Stimulated activated CD8-positive, alpha-beta memory T cell treated with anti-CD3 and anti-CD28 coated beads, Interleukin-2, amount 100 ng/mL, for 48 hours (primary cell): Measurements from ENCODE around the gene AKR1C2.
"Not testable (repeated sequence)": the region's sequence is repeated elsewhere in the genome, so short reads cannot be mapped to it uniquely, and the experiment has no call there.

Experiments
- DNase-seq, 2 donors: peaks; one replicate each; pipeline ENCODE4 v3.0.0-alpha.2; 2020; ENCODE audit warnings: low read depth in 2 of 2

AKR1C2 gene

GRCh38 chr10:4990217-4990616 lies 13.4 kb downstream of the AKR1C2 start:
- DNase-seq, result no peak

GRCh38 chr10:4988000-4988641 lies 15.5 kb downstream of the AKR1C2 start:
- not testable (repeated sequence) for DNase-seq

- DNase-seq, result no peak
Observed at GRCh38 chr10:4984971-4985594, 18.6 kb downstream of the AKR1C2 start.

- no peak for DNase-seq
Observed at GRCh38 chr10:4984223-4984622, 19.4 kb downstream of the AKR1C2 start.

- DNase-seq, result no peak
Observed at GRCh38 chr10:4983615-4984216, 19.9 kb downstream of the AKR1C2 start.

- no peak for DNase-seq
Observed at GRCh38 chr10:4982764-4983226, 20.9 kb downstream of the AKR1C2 start.

GRCh38 chr10:4981722-4982471 lies 21.8 kb downstream of the AKR1C2 start:
- DNase-seq, result no peak

- DNase-seq, result no peak
Observed at GRCh38 chr10:4980793-4981192, 22.9 kb downstream of the AKR1C2 start.

- no peak for DNase-seq
Observed at GRCh38 chr10:4978870-4979269, 24.8 kb downstream of the AKR1C2 start.

GRCh38 chr10:4977025-4977424 lies 26.6 kb downstream of the AKR1C2 start:
- no peak for DNase-seq

GRCh38 chr10:4974400-4974799 lies 29.3 kb downstream of the AKR1C2 start:
- not testable (repeated sequence) for DNase-seq

- not testable (repeated sequence) for DNase-seq
Observed at GRCh38 chr10:4973294-4973693, 30.4 kb downstream of the AKR1C2 start.

- not testable (repeated sequence) for DNase-seq
Observed at GRCh38 chr10:4972369-4973142, 31.1 kb downstream of the AKR1C2 start.

- not testable (repeated sequence) for DNase-seq
Observed at GRCh38 chr10:4970362-4970761, 33.3 kb downstream of the AKR1C2 start.

- not testable (repeated sequence) for DNase-seq
Observed at GRCh38 chr10:4969289-4969688, 34.4 kb downstream of the AKR1C2 start.

GRCh38 chr10:4967189-4967588 lies 36.5 kb downstream of the AKR1C2 start:
- not testable (repeated sequence) for DNase-seq

- not testable (repeated sequence) for DNase-seq
Observed at GRCh38 chr10:4965763-4966162, 37.9 kb downstream of the AKR1C2 start.

GRCh38 chr10:4963815-4964154 lies 39.9 kb downstream of the AKR1C2 start:
- not testable (repeated sequence) for DNase-seq

- DNase-seq, result not testable (repeated sequence)
Observed at GRCh38 chr10:4962876-4963814, 40.5 kb downstream of the AKR1C2 start, which contains the start of gene AKR1C1. TSS of gene AKR1C1 (plus strand) at chr10:4963415. CDS start at chr10:4963445, 30 bp downstream.

GRCh38 chr10:4962308-4962707 lies 41.3 kb downstream of the AKR1C2 start:
- not testable (repeated sequence) for DNase-seq
